ENCODE results near the gene SMYD3. TPM values are rescaled to one million over a fixed set of nuclear protein-coding genes. Genes with fewer than 3 reads are reported as not detected.

The SMYD3 gene
- total and polyA plus RNA-seq, 9 of the 15 experiments (the other 6 are each of a cell fraction or from before 2014, with no cell fraction given): 128 to 440 (median 197) TPM

GRCh38 chr1:246039584-246039983, 467.5 kb downstream of the SMYD3 start (continued):
- no peak for TF ChIP-seq ETV1 (tag; conservative IDR thresholded peaks at IDR 0.05; ENCODE audit: low read depth)

GRCh38 chr1:246037832-246038231, 469.2 kb downstream of the SMYD3 start:
- H3K9ac ChIP-seq (ENCODE audit: insufficient read depth in 1 of 2, low read depth in 2 of 2, low read length in 2 of 2): no peak overlapping the region
- CTCF ChIA-PET (ENCODE audit: low intra/inter-chr PET ratio): no interaction called here
- no peaks in the 10 kb centered on the region for H3K36me3 ChIP-seq (ENCODE audit: control insufficient read depth, insufficient read depth, low read length)
- H3K79me2 ChIP-seq (ENCODE audit: control insufficient read depth, insufficient read depth, low read length): no peaks in the 10 kb centered on the region
- H3K9me3 ChIP-seq (replicated peaks; ENCODE audit: control insufficient read depth, insufficient read depth, low read depth, low read length): no peaks in the 10 kb centered on the region
- H3K27ac ChIP-seq (ENCODE audit: extremely low read depth, low read depth, low read length): no peak overlapping the region
- no peak for DNase-seq (ENCODE audit: extremely low read depth in 1 of 4, low spot score in 3 of 4)
- no peak for FAIRE-seq
- H3K4me2 ChIP-seq (ENCODE audit: insufficient read depth, low read length): no peak overlapping the region
- POLR2A ChIA-PET: interaction anchor here (0.8 to 1.3 kb wide), 2 partner anchors 12 to 91 kb away, joined by 3 read pairs; no protein-coding TSS in a partner anchor
- in situ Hi-C loops (cut with MboI) (no loop called here), intact Hi-C loops (cut with micrococcal nuclease) (no loop called here)
- TF ChIP-seq ZBTB40 (IDR thresholded peaks at IDR 0.05) (peak; percentile 70), ZBTB40 (CRISPR knock-in tag; IDR thresholded peaks at IDR 0.05) (no peak; the same call in 1 of the 2 replicates), JUN (IDR thresholded peaks at IDR 0.05; ENCODE audit: borderline replicate concordance, low read depth, low read length) (no peak), JUN (CRISPR knock-in tag; IDR thresholded peaks at IDR 0.05; ENCODE audit: borderline replicate concordance) (no peak)
- no peaks in the 10 kb centered on the region for H3K27me3 ChIP-seq (ENCODE audit: control insufficient read depth in 2 of 2, insufficient read depth in 2 of 2, low read length in 2 of 2)
- WGBS (ENCODE audit: insufficient coverage, low coverage, missing lambda C conversion rate): 68% methylated on average over 1 of the region's 1 CpG
- no peak for ATAC-seq
- H2AFZ ChIP-seq (ENCODE audit: low read depth, low read length): no peak overlapping the region
- H3K4me3 ChIP-seq: no peak overlapping the region
- H4K20me1 ChIP-seq (replicated peaks; ENCODE audit: control insufficient read depth, insufficient read depth, low read length): no peaks in the 10 kb centered on the region
- no TSS peak for BruUV-seq (replicated peaks)
- H3K4me1 ChIP-seq (replicated peaks in 1 of 2; ENCODE audit: control insufficient read depth in 2 of 2, insufficient read depth in 2 of 2, low read length in 2 of 2): peaks cover 3 to 13% of the 10 kb centered on the region in 2 experiments; a peak in 4 of 5 replicates
- H3K9me1 ChIP-seq (ENCODE audit: control insufficient read depth, insufficient read depth, low read length): no peaks in the 10 kb centered on the region

Data from K562 (cell line).